Measurements from ENCODE around the gene PKP1. TPM values are rescaled to one million over a fixed set of nuclear protein-coding genes. Genes with fewer than 3 reads are reported as not detected.
A peak's percentile ranks its signal among the peaks of the same experiment; 100 is the strongest.

The PKP1 gene
- total RNA-seq, 2 donors from 2014 or later: 0.18 to 0.42 TPM

GRCh38 chr1:201299968-201300367 lies 16.7 kb downstream of the PKP1 start:
- ATAC-seq (peak; percentile 84), DNase-seq (peak; percentile 40 to 56)
- intact Hi-C loops (cut with DNase I, micrococcal nuclease): no loop called here

GRCh38 chr1:201300641-201301040 lies 17.3 kb downstream of the PKP1 start:
- intact Hi-C loops (cut with DNase I, micrococcal nuclease): no loop called here
- peak; percentile 9 for ATAC-seq
- no peak for DNase-seq

- intact Hi-C loops (cut with DNase I, micrococcal nuclease): no loop called here
- peak; percentile 29 for ATAC-seq
- DNase-seq: peak in 1 of 2 donors; percentile 22
Measured at GRCh38 chr1:201302163-201303152, 19.2 kb downstream of the PKP1 start.

- intact Hi-C loops (cut with DNase I, micrococcal nuclease): no loop called here
- no peak for DNase-seq
- no peak for ATAC-seq
Measured at GRCh38 chr1:201304126-201304525, 20.8 kb downstream of the PKP1 start.

GRCh38 chr1:201305815-201306214 lies 22.5 kb downstream of the PKP1 start:
- ATAC-seq (no peak), DNase-seq (no peak)
- intact Hi-C loops (cut with DNase I, micrococcal nuclease): no loop called here

- ATAC-seq (no peak), DNase-seq (no peak)
- intact Hi-C loops (cut with DNase I, micrococcal nuclease): no loop called here
Measured at GRCh38 chr1:201307231-201307630, 23.9 kb downstream of the PKP1 start.

GRCh38 chr1:201307760-201308499 lies 24.6 kb downstream of the PKP1 start:
- peak; percentile 86 for ATAC-seq
- intact Hi-C loops (cut with DNase I, micrococcal nuclease): no loop called here
- peak; percentile 79 to 82 for DNase-seq

- ATAC-seq: peak; percentile 87
- intact Hi-C loops (cut with DNase I, micrococcal nuclease): no loop called here
- DNase-seq: peak; percentile 83 to 86
Measured at GRCh38 chr1:201309416-201309815, 26.1 kb downstream of the PKP1 start.

GRCh38 chr1:201310251-201310985 lies 27.1 kb downstream of the PKP1 start:
- DNase-seq: no peak
- intact Hi-C loops (cut with DNase I, micrococcal nuclease): no loop called here

GRCh38 chr1:201310986-201311355 lies 27.7 kb downstream of the PKP1 start:
- ATAC-seq (no peak), DNase-seq (peak in 1 of 2 donors; percentile 13)
- intact Hi-C loops (cut with DNase I, micrococcal nuclease): no loop called here

More at GRCh38 chr1:201310251-201310985, 27.1 kb downstream of the PKP1 start:
- no peak for ATAC-seq

- ATAC-seq (no peak), DNase-seq (no peak)
- intact Hi-C loops (cut with DNase I, micrococcal nuclease): no loop called here
Measured at GRCh38 chr1:201311356-201312011, 28.2 kb downstream of the PKP1 start.

- DNase-seq (no peak), ATAC-seq (no peak)
- intact Hi-C loops (cut with DNase I, micrococcal nuclease): no loop called here
Measured at GRCh38 chr1:201312298-201312697, 29.0 kb downstream of the PKP1 start.

- DNase-seq: no peak
- intact Hi-C loops (cut with DNase I, micrococcal nuclease): no loop called here
- no peak for ATAC-seq
Measured at GRCh38 chr1:201313086-201313485, 29.8 kb downstream of the PKP1 start.

- intact Hi-C loops (cut with DNase I, micrococcal nuclease): no loop called here
- DNase-seq: no peak
- no peak for ATAC-seq
Measured at GRCh38 chr1:201316556-201316955, 33.2 kb downstream of the PKP1 start.

- ATAC-seq: no peak
- DNase-seq: no peak
- intact Hi-C loops (cut with DNase I, micrococcal nuclease): no loop called here
Measured at GRCh38 chr1:201317551-201317950, 34.2 kb downstream of the PKP1 start.

- no peak for ATAC-seq
- no peak for DNase-seq
- intact Hi-C loops (cut with DNase I, micrococcal nuclease): no loop called here
Measured at GRCh38 chr1:201318504-201319340, 35.4 kb downstream of the PKP1 start.

- intact Hi-C loops (cut with DNase I, micrococcal nuclease): no loop called here
- ATAC-seq (no peak), DNase-seq (no peak)
Measured at GRCh38 chr1:201319631-201320030, 36.3 kb downstream of the PKP1 start.

Data from left colon (tissue), 2 donors.